LHCN-M2 (cell line): ENCODE data around the gene NCOR2. TPM values are rescaled to one million over a fixed set of nuclear protein-coding genes. Genes with fewer than 3 reads are reported as not detected.

ENCODE experiments used
- DNase-seq: peaks from one replicate; pipeline ENCODE4 v3.0.0-alpha.2; 2012; ENCODE audit warnings: low read depth
- total RNA-seq: library from RNA; depleted of rRNA; stranded (reverse); fragments of >200 nt; gene quantifications from 2 replicates; pipeline ENCODE4 v1.2.3, GENCODE V29; 2014

Gene NCOR2
- total RNA-seq, 1 experiment from 2014 or later, result 79.0 TPM

- DNase-seq, result no peak
These were observed 10.0 kb upstream of the NCOR2 start for GRCh38 chr12:124577374-124577773.

- DNase-seq, result no peak
These were observed 8.7 kb upstream of the NCOR2 start for GRCh38 chr12:124576061-124576650.

GRCh38 chr12:124573839-124574786, 6.7 kb upstream of the NCOR2 start:
- no peak for DNase-seq

GRCh38 chr12:124571556-124571955, 4.1 kb upstream of the NCOR2 start:
- no peak for DNase-seq

- DNase-seq, result no peak
These were observed 3.4 kb upstream of the NCOR2 start for GRCh38 chr12:124570810-124571209.

GRCh38 chr12:124569375-124570148, 2.1 kb upstream of the NCOR2 start:
- no peak for DNase-seq

GRCh38 chr12:124568431-124569374, 1.3 kb upstream of the NCOR2 start:
- DNase-seq, result peak; percentile 95

- DNase-seq, result peak; percentile 94
These were observed 411 bp upstream of the NCOR2 start for GRCh38 chr12:124567673-124568373.

- DNase-seq, result peak; percentile 79
These were observed 1.0 kb downstream of the NCOR2 start for GRCh38 chr12:124566161-124566996.

- no peak for DNase-seq
These were observed 1.7 kb downstream of the NCOR2 start for GRCh38 chr12:124565656-124566160.

GRCh38 chr12:124564971-124565491, 2.4 kb downstream of the NCOR2 start:
- DNase-seq, result peak; percentile 29

- no peak for DNase-seq
These were observed 3.0 kb downstream of the NCOR2 start for GRCh38 chr12:124564232-124564958.

- DNase-seq, result no peak
These were observed 3.6 kb downstream of the NCOR2 start for GRCh38 chr12:124563809-124564208.

GRCh38 chr12:124563401-124563800, 4.0 kb downstream of the NCOR2 start:
- DNase-seq, result no peak

GRCh38 chr12:124562796-124563181, 4.6 kb downstream of the NCOR2 start:
- no peak for DNase-seq

- DNase-seq, result no peak
These were observed 5.2 kb downstream of the NCOR2 start for GRCh38 chr12:124562018-124562795.

- DNase-seq, result no peak
These were observed 6.2 kb downstream of the NCOR2 start for GRCh38 chr12:124561231-124561630.
